Kidney glomerular epithelial cell (primary cell): ENCODE results near the gene CEBPA.
"Not testable (repeated sequence)": the region's sequence is repeated elsewhere in the genome, so short reads cannot be mapped to it uniquely, and the experiment has no call there.

ENCODE experiments used
- DNase-seq: peaks from one replicate; lab custom pipeline; 2025; lab: John Stamatoyannopoulos, UW

CEBPA gene

GRCh38 chr19:33300009-33300893 is 2.1 kb downstream of the CEBPA start:
- DNase-seq = no peak

- DNase-seq = no peak
Observed at GRCh38 chr19:33299051-33299688, 3.2 kb downstream of the CEBPA start.

GRCh38 chr19:33298146-33298911 is 4.0 kb downstream of the CEBPA start:
- no peak for DNase-seq

GRCh38 chr19:33297401-33298145 is 4.8 kb downstream of the CEBPA start:
- no peak for DNase-seq

GRCh38 chr19:33296488-33296971 is 5.8 kb downstream of the CEBPA start:
- no peak for DNase-seq

- no peak for DNase-seq
Observed at GRCh38 chr19:33295621-33296487, 6.5 kb downstream of the CEBPA start.

GRCh38 chr19:33295046-33295445 is 7.3 kb downstream of the CEBPA start:
- DNase-seq = not testable (repeated sequence)

- no peak for DNase-seq
Observed at GRCh38 chr19:33294058-33294798, 8.1 kb downstream of the CEBPA start.

- DNase-seq = peak; percentile 48
Observed at GRCh38 chr19:33293255-33294057, 8.9 kb downstream of the CEBPA start.

- DNase-seq = peak; percentile 3
Observed at GRCh38 chr19:33292595-33293254, 9.6 kb downstream of the CEBPA start.

GRCh38 chr19:33291623-33292534 is 10.5 kb downstream of the CEBPA start:
- DNase-seq = no peak

- DNase-seq = peak; percentile 4
Observed at GRCh38 chr19:33290956-33291622, 11.2 kb downstream of the CEBPA start.

GRCh38 chr19:33290082-33290815 is 12.1 kb downstream of the CEBPA start:
- no peak for DNase-seq

GRCh38 chr19:33289261-33289660 is 13.1 kb downstream of the CEBPA start:
- DNase-seq = no peak

- DNase-seq = no peak
Observed at GRCh38 chr19:33288666-33289065, 13.7 kb downstream of the CEBPA start.

- DNase-seq = no peak
Observed at GRCh38 chr19:33287927-33288326, 14.4 kb downstream of the CEBPA start.
